HG02623 (cell line): ENCODE results near the gene GRK1.

Experiments
- ATAC-seq: cut with Tn5 transposase; IDR thresholded peaks from one replicate; pipeline ENCODE4 v1.9.1; 2021; ENCODE audit warnings: moderate library complexity; ENCODE audit not compliant: unreplicated experiment

GRK1 gene

GRCh38 chr13:113660066-113660465 is 7.0 kb upstream of the GRK1 start:
- ATAC-seq, result no peak

- ATAC-seq, result no peak
These were observed 5.5 kb upstream of the GRK1 start for GRCh38 chr13:113661509-113661908.

DNA sequence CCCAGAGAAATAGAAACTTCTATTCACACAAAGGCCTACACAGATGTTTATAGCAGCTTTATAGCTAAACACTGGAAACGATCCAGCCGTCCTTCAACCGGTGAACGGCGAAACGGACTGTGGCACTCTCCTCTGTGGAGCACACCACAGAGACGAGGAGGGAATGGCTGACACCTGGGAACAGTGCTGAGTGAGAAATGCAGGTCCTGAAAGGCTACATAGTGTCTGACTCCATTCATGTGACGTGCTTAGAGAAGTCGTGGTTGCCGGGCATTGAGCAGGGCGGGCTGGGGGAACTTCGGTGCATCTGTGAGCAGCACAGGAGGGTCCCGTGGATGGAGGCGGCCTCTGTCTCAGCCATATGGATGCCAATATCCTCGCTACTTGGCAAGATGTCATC is 3.1 kb upstream of the GRK1 start:
- ATAC-seq, result no peak

GRCh38 chr13:113664751-113665596 is 2.0 kb upstream of the GRK1 start:
- no peak for ATAC-seq

DNA sequence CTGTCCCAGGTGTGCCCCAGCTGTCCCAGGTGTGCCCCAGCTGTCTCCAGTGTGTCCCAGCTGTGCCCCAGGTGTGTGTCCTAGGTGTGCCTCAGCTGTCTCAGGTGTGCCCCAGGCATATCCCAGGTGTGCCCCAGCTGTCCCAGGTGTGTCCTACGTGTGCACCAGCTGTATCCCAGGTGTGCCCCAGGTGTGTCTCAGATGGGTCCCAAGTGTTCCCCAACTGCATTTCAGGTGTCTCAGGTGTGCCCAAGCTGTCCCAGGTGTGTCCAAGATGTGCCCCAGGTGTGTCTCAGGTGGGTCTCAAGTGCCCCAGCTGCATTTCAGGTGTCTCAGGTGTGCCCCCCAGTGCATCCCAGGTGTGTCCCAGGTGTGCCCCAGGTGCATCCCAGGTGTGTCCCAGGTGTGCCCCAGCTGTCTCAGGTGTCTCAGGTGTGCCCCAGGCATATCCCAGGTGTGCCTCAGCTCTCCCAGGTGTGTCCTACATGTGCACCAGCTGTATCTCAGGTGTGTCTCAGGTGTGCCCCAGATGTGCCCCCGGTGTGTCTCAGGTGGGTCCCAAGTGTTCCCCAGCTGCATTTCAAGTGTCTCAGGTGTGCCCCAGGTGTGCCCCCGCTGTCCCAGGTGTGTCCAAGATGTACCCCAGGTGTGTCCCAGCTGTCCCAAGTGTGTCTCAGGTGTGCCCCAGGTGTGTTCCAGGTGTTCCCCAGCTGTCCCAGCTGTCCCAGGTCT is 1.3 kb upstream of the GRK1 start:
- ATAC-seq, result no peak

- ATAC-seq, result no peak
These were observed 719 bp upstream of the GRK1 start for GRCh38 chr13:113666329-113666670.

- ATAC-seq, result no peak
These were observed 912 bp downstream of the GRK1 start for GRCh38 chr13:113667771-113668490.

GRCh38 chr13:113668491-113668971 is 1.5 kb downstream of the GRK1 start:
- ATAC-seq, result no peak

GRCh38 chr13:113669231-113669754 is 2.3 kb downstream of the GRK1 start:
- no peak for ATAC-seq

- ATAC-seq, result no peak
These were observed 2.8 kb downstream of the GRK1 start for GRCh38 chr13:113669755-113670341.

GRCh38 chr13:113670541-113670940 is 3.5 kb downstream of the GRK1 start:
- ATAC-seq, result no peak

GRCh38 chr13:113671066-113672001 is 4.3 kb downstream of the GRK1 start:
- ATAC-seq, result no peak

GRCh38 chr13:113672002-113672651 is 5.1 kb downstream of the GRK1 start:
- ATAC-seq, result no peak

- ATAC-seq, result no peak
These were observed 55.9 kb downstream of the GRK1 start for GRCh38 chr13:113722921-113723320.

DNA sequence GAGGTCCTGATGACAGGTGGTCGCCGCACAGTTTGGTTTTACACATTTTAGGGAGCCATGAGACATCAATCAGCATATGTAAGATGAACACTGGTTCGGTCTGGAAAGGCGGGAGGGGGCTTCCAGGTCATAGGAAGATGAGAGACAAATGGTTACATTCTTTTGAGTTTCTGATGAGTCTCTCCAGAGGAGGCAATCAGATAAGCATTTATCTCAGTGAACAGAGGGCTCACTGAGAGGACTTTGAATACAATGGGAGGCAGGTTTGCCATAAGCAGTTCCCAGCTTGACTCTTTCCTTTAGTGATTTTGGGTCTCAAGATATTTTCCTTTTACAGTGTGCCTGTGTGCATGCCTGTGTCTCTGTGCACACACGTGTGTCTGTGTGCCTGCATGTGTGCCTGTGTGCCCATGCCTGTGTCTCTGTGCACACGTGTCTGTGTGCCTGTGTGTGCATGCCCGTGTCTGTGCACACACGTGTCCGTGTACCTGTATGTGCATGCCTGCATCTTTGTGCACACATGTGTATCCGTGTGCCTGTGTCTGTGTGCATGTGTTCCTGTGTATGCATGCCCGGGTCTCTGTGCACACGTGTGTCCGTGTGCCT is 56.5 kb downstream of the GRK1 start:
- ATAC-seq, result no peak

DNA sequence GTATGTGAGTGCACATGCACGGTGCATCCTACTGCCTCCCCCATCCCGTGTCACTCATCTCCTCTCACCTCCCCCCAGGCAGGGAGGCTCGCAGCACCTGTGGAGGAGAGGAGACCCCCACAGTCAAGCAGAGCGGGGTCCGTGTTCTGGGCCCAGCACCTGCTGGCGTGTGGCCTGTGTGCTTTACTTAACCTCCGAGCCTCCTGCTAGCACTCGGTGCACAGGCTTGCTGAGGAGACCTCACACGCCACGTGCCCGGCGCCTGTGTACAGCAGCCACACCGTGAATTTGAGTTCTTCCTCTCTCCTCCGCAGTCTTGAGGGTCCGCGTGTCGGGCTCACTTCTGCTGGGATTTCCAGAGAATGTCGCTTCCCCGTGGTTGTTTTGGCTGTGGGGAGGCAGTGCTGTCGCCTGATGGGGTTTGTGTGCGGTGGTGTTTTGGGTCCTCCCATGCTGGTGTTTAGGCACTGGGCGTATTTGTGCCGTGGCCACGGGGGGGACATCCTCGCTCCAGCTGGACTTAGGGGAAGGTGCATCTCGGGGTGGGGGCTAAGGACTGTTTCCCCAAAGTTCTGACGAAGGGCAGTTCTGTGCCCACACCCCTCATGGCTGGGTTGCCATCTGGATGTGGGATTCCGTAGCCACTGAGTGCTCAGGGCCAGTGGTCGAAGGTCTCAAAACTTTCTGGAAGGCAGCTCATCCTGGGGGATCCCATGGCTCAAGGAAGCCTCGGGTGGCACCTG is 57.2 kb downstream of the GRK1 start:
- no peak for ATAC-seq

DNA sequence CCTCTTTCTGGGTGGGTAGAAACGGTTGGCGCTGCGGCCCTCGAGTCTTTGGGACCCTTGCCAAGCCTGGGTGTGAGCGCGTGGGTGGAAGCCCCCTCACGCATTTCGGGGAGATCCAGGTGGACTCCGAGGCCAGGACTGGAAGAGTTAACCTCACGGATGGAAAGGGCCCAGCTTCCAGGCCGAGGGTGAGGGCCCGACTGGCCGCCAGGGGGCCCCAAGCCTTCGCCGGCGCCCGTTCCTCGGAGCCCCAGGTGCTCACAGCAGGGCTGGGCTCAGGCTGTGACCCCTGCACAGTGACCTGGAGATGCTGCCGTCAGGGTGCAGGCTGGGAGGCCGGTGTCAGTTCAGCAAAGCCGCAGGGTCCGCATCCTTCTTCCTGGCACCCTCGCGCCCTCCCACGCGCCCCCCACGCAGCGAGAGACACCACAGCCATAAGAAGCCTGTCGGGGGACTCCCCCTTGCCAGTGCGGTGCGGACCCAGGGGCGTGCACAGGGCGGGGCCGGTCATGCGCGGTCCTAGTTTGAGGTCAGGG is 57.8 kb downstream of the GRK1 start:
- peak; percentile 55 for ATAC-seq
